K562 (cell line): ENCODE results near the gene STK4. TPM values are rescaled to one million over a fixed set of nuclear protein-coding genes. Genes with fewer than 3 reads are reported as not detected.
A peak's percentile ranks its signal among the peaks of the same experiment; 100 is the strongest.

Experiments used
- ASH1L ChIP-seq: fragments of 450-650 bp; IDR thresholded peaks from 2 replicates; pipeline ENCODE4 v1.6.1; 2018; ENCODE audit warnings: borderline replicate concordance, mild to moderate bottlenecking, low read depth; ENCODE audit not compliant: partially characterized antibody
- C11orf30 ChIP-seq: fragments of 450-650 bp; IDR thresholded peaks from 2 replicates; pipeline ENCODE4 v1.6.1; 2016; ENCODE audit warnings: low read depth, mild to moderate bottlenecking
- DIDO1 ChIP-seq: fragments of 450-650 bp; IDR thresholded peaks from 2 replicates; pipeline ENCODE4 v1.6.1; 2016; ENCODE audit warnings: low read depth, missing biosample characterization, missing genetic modification characterization
- E2F8 ChIP-seq: fragments of 450-650 bp; IDR thresholded peaks from 2 replicates; pipeline ENCODE4 v1.7.1; 2018; ENCODE audit warnings: mild to moderate bottlenecking, low read depth; ENCODE audit not compliant: partially characterized antibody
- HLTF ChIP-seq: fragments of 450-650 bp; IDR thresholded peaks from 2 replicates; pipeline ENCODE4 v1.6.1; 2016
- KDM1A ChIP-seq, 2 experiments: fragments of 450-650 bp; IDR thresholded peaks; 2 replicates each; pipeline ENCODE4 v1.6.1; 2016; ENCODE audit warnings: mild to moderate bottlenecking in 2 of 2
- LEF1 ChIP-seq: fragments of 450-650 bp; IDR thresholded peaks from 2 replicates; pipeline ENCODE4 v1.6.1; 2016; ENCODE audit warnings: mild to moderate bottlenecking
- MAFK ChIP-seq: IDR thresholded peaks from 2 replicates; pipeline ENCODE4 v1.6.1; 2011; ENCODE audit warnings: low read length, improper control_type of control experiment
- NCOA4 ChIP-seq: fragments of 450-650 bp; IDR thresholded peaks from 2 replicates; pipeline ENCODE4 v1.6.1; 2018; ENCODE audit warnings: mild to moderate bottlenecking; ENCODE audit not compliant: partially characterized antibody
- RBM15 ChIP-seq: fragments of 200-400 bp; formaldehyde crosslinking; IDR thresholded peaks from 2 replicates; pipeline ENCODE4 v1.6.1; 2018; ENCODE audit warnings: mild to moderate bottlenecking, low read length, moderate library complexity; ENCODE audit not compliant: insufficient read depth
- SMARCA4 ChIP-seq: fragments of 450-650 bp; IDR thresholded peaks from 2 replicates; pipeline ENCODE4 v1.6.1; 2016
- SP2 ChIP-seq: IDR thresholded peaks from 2 replicates; pipeline ENCODE4 v1.6.1; 2011; ENCODE audit warnings: mild to moderate bottlenecking, low read depth, low read length, moderate library complexity; ENCODE audit not compliant: poor library complexity, severe bottlenecking; ENCODE audit errors: extremely low read depth
- SRSF7 ChIP-seq: fragments of 200-400 bp; formaldehyde crosslinking; optimal IDR thresholded peaks from 2 replicates; pipeline ENCODE3; 2017; ENCODE audit warnings: mild to moderate bottlenecking, low read depth, low read length
- TAL1 ChIP-seq: fragments of 450-650 bp; IDR thresholded peaks from 2 replicates; pipeline ENCODE4 v1.6.1; 2016; ENCODE audit warnings: mild to moderate bottlenecking
- TCF7 ChIP-seq: sonication (generic); IDR thresholded peaks from 2 replicates; pipeline ENCODE4 v1.6.1; 2016; ENCODE audit warnings: antibody characterized with exemption, borderline replicate concordance
- ZNF316 ChIP-seq: fragments of 450-650 bp; IDR thresholded peaks from 2 replicates; pipeline ENCODE4 v1.6.1; 2016
- ZNF79 ChIP-seq: fragments of 250-450 bp; sonication (Bioruptor Pico); IDR thresholded peaks from 2 replicates; pipeline ENCODE4 v1.4.0; 2020; ENCODE audit warnings: low read depth, mild to moderate bottlenecking, moderate library complexity
- polyA plus RNA-seq, 8 experiments: library from polyadenylated mRNA; depleted of rRNA in 4 of 8; stranded (reverse) in 5 of 8; unstranded in 3 of 8; fragments of >200 nt; fragmentation: Nextera tagmentation in 2 of 8; fragmentation: Illumina TruSeq in 1 of 8; extraction: Ambion mirVana in 2 of 8; extraction: Trizol in 1 of 8; gene quantifications; 2 replicates each; pipeline versions ENCODE4 v1.2.1 to v1.2.3, GENCODE V29; 2011 to 2014; ENCODE audit warnings: inconsistent platforms in 1 of 8, missing spikeins in 1 of 8
- total RNA-seq, 7 experiments: library from RNA; depleted of rRNA in 6 of 7; stranded (reverse); fragments of >200 nt in 6 of 7; fragmentation: Illumina TruSeq in 2 of 7; extraction: Trizol in 2 of 7; gene quantifications; 2 replicates each; pipeline versions ENCODE4 v1.2.1 to v1.2.3, GENCODE V29; 2011 to 2021; ENCODE audit warnings: low replicate concordance in 1 of 7
- TF ChIP-seq, protein P1 (sequence below), 2 experiments: fragments of 250-450 bp in 1 of 2; fragments of 450-650 bp in 1 of 2; sonication (Bioruptor Pico) in 1 of 2; IDR thresholded peaks; 2 replicates each; pipeline versions ENCODE4 v1.6.1 to v1.8.0; 2016 to 2021; ENCODE audit warnings: mild to moderate bottlenecking in 2 of 2, moderate library complexity in 2 of 2, missing compliant biosample characterization in 1 of 2, missing genetic modification characterization in 1 of 2
- TF ChIP-seq, protein P2 (sequence below): sonication (generic); formaldehyde crosslinking; IDR thresholded peaks from 2 replicates; pipeline ENCODE4 v1.8.0; 2022; ENCODE audit warnings: missing genetic modification reagents, mild to moderate bottlenecking, borderline replicate concordance
- TF ChIP-seq, protein P3 (sequence below): fragments of 450-650 bp; IDR thresholded peaks from 2 replicates; pipeline ENCODE4 v1.6.1; 2016
- TF ChIP-seq, protein P4 (sequence below): fragments of 250-450 bp; sonication (Bioruptor Pico); IDR thresholded peaks from 2 replicates; pipeline ENCODE4 v1.4.0; 2020; ENCODE audit warnings: mild to moderate bottlenecking, moderate library complexity

Gene STK4
- total and polyA plus RNA-seq, 9 of the 15 experiments (the other 6 are each of a cell fraction or from before 2014, with no cell fraction given) = 11.9 to 30.6 (median 22.2) TPM

DNA sequence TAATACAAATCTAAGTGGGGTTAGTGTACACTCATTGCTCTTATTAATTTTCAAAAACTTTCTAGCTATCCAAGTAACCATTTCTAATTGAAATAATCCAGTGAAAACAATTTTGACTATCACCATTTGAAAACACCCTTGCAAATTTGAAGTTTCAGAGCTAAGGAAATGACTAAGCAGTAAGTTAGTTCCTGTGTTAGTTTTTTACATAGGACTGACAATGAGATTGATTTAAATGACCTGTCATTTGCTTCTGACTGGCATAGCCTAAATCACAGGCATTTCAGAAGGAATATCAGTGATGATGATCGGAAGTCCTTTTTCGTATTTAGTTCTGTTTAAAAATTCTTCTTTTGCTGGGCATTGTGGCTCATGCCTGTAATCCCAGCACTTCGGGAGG lies 27.0 kb downstream of the STK4 start (continued):
- TF ChIP-seq TAL1 (no peak), NCOA4 (no peak), SP2 (no peak), ASH1L (no peak), SRSF7 (no peak), KDM1A (IDR thresholded peaks at IDR 0.05) (peak in 1 of 2 experiments; percentile 22; a peak in 1 of 4 replicates), E2F8 (no peak), ZNF79 (CRISPR knock-in tag) (no peak), RBM15 (no peak), C11orf30 (peak; percentile 81), MAFK (peak; percentile 58; the same call in 1 of the 2 replicates), DIDO1 (no peak), HLTF (no peak), TCF7 (no peak), LEF1 (0 out of 2 replicates have a peak, but pooled peaks have one; percentile 27), SMARCA4 (peak; percentile 46; the same call in 1 of the 2 replicates), ZNF316 (peak; percentile 92)
- TF ChIP-seq, protein P1, sequence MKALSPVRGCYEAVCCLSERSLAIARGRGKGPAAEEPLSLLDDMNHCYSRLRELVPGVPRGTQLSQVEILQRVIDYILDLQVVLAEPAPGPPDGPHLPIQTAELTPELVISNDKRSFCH (CRISPR knock-in tag; IDR thresholded peaks at IDR 0.05) = no peak
- TF ChIP-seq, protein P1 (tag; IDR thresholded peaks at IDR 0.05) = no peak
- TF ChIP-seq, protein P2, sequence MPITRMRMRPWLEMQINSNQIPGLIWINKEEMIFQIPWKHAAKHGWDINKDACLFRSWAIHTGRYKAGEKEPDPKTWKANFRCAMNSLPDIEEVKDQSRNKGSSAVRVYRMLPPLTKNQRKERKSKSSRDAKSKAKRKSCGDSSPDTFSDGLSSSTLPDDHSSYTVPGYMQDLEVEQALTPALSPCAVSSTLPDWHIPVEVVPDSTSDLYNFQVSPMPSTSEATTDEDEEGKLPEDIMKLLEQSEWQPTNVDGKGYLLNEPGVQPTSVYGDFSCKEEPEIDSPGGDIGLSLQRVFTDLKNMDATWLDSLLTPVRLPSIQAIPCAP = no peak
- TF ChIP-seq, protein P3, sequence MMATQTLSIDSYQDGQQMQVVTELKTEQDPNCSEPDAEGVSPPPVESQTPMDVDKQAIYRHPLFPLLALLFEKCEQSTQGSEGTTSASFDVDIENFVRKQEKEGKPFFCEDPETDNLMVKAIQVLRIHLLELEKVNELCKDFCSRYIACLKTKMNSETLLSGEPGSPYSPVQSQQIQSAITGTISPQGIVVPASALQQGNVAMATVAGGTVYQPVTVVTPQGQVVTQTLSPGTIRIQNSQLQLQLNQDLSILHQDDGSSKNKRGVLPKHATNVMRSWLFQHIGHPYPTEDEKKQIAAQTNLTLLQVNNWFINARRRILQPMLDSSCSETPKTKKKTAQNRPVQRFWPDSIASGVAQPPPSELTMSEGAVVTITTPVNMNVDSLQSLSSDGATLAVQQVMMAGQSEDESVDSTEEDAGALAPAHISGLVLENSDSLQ = peak; percentile 92
- TF ChIP-seq, protein P4, sequence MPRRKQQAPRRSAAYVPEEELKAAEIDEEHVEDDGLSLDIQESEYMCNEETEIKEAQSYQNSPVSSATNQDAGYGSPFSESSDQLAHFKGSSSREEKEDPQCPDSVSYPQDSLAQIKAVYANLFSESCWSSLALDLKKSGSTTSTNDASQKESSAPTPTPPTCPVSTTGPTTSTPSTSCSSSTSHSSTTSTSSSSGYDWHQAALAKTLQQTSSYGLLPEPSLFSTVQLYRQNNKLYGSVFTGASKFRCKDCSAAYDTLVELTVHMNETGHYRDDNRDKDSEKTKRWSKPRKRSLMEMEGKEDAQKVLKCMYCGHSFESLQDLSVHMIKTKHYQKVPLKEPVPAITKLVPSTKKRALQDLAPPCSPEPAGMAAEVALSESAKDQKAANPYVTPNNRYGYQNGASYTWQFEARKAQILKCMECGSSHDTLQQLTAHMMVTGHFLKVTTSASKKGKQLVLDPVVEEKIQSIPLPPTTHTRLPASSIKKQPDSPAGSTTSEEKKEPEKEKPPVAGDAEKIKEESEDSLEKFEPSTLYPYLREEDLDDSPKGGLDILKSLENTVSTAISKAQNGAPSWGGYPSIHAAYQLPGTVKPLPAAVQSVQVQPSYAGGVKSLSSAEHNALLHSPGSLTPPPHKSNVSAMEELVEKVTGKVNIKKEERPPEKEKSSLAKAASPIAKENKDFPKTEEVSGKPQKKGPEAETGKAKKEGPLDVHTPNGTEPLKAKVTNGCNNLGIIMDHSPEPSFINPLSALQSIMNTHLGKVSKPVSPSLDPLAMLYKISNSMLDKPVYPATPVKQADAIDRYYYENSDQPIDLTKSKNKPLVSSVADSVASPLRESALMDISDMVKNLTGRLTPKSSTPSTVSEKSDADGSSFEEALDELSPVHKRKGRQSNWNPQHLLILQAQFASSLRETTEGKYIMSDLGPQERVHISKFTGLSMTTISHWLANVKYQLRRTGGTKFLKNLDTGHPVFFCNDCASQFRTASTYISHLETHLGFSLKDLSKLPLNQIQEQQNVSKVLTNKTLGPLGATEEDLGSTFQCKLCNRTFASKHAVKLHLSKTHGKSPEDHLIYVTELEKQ (CRISPR knock-in tag) = peak; percentile 82
